ENCODE data around the gene POLR2C. TPM values are rescaled to one million over a fixed set of nuclear protein-coding genes. Genes with fewer than 3 reads are reported as not detected.
"Not testable (repeated sequence)": the region's sequence is repeated elsewhere in the genome, so short reads cannot be mapped to it uniquely, and the experiment has no call there.

POLR2C gene
- total RNA-seq, 1 donor from 2014 or later, result 69.6 TPM

- no peak for TF ChIP-seq CTCF (IDR thresholded peaks at IDR 0.05; ENCODE audit: unreplicated experiment)
- Mint-ChIP-seq H3K36me3 (ENCODE audit: insufficient read depth) (no peaks in the 10 kb centered on the region), H3K27ac (peak overlapping the region; percentile 30), H3K4me3 (ENCODE audit: low read depth) (peak overlapping the region; percentile 71), H3K4me1 (ENCODE audit: low read depth) (peaks cover 21% of the 10 kb centered on the region), H3K9me3 (ENCODE audit: low read depth) (no peaks in the 10 kb centered on the region), H3K27me3 (peaks cover 6% of the 10 kb centered on the region)
- no peak for DNase-seq (ENCODE audit: low spot score, unreplicated experiment)
These were observed 24.7 kb downstream of the POLR2C start for GRCh38 chr16:57486858-57487834.

- TF ChIP-seq CTCF (IDR thresholded peaks at IDR 0.05; ENCODE audit: unreplicated experiment), result no peak
- Mint-ChIP-seq H3K27me3 (peaks cover 6% of the 10 kb centered on the region), H3K4me1 (ENCODE audit: low read depth) (peaks cover 18% of the 10 kb centered on the region), H3K27ac (no peak overlapping the region), H3K9me3 (ENCODE audit: low read depth) (no peaks in the 10 kb centered on the region), H3K4me3 (ENCODE audit: low read depth) (no peak overlapping the region), H3K36me3 (ENCODE audit: insufficient read depth) (no peaks in the 10 kb centered on the region)
- no peak for DNase-seq (ENCODE audit: low spot score, unreplicated experiment)
These were observed 26.8 kb downstream of the POLR2C start for GRCh38 chr16:57489229-57489628.

- DNase-seq (ENCODE audit: low spot score, unreplicated experiment), result no peak
- TF ChIP-seq CTCF (IDR thresholded peaks at IDR 0.05; ENCODE audit: unreplicated experiment), result no peak
- Mint-ChIP-seq H3K27me3 (peaks cover 5% of the 10 kb centered on the region), H3K4me1 (ENCODE audit: low read depth) (peaks cover 3% of the 10 kb centered on the region), H3K4me3 (ENCODE audit: low read depth) (no peak overlapping the region), H3K27ac (no peak overlapping the region), H3K9me3 (ENCODE audit: low read depth) (no peaks in the 10 kb centered on the region), H3K36me3 (ENCODE audit: insufficient read depth) (no peaks in the 10 kb centered on the region)
These were observed 31.3 kb downstream of the POLR2C start for GRCh38 chr16:57493767-57494166.

GRCh38 chr16:57497121-57497520 lies 34.6 kb downstream of the POLR2C start:
- TF ChIP-seq CTCF (IDR thresholded peaks at IDR 0.05; ENCODE audit: unreplicated experiment), result no peak
- H3K4me1 Mint-ChIP-seq (ENCODE audit: low read depth), result peaks cover 13% of the 10 kb centered on the region
- no peak overlapping the region for H3K4me3 Mint-ChIP-seq (ENCODE audit: low read depth)
- H3K9me3 Mint-ChIP-seq (ENCODE audit: low read depth), result no peaks in the 10 kb centered on the region
- no peak for DNase-seq (ENCODE audit: low spot score, unreplicated experiment)
- no peak overlapping the region for H3K27ac Mint-ChIP-seq
- H3K27me3 Mint-ChIP-seq, result peaks cover 20% of the 10 kb centered on the region
- no peaks in the 10 kb centered on the region for H3K36me3 Mint-ChIP-seq (ENCODE audit: insufficient read depth)

- Mint-ChIP-seq H3K9me3 (ENCODE audit: low read depth) (no peaks in the 10 kb centered on the region), H3K4me1 (ENCODE audit: low read depth) (peaks cover 21% of the 10 kb centered on the region), H3K27ac (no peak overlapping the region), H3K27me3 (peaks cover 20% of the 10 kb centered on the region), H3K36me3 (ENCODE audit: insufficient read depth) (no peaks in the 10 kb centered on the region), H3K4me3 (ENCODE audit: low read depth) (no peak overlapping the region)
- no peak for DNase-seq (ENCODE audit: low spot score, unreplicated experiment)
- TF ChIP-seq CTCF (IDR thresholded peaks at IDR 0.05; ENCODE audit: unreplicated experiment), result no peak
These were observed 35.6 kb downstream of the POLR2C start for GRCh38 chr16:57498031-57498430.

GRCh38 chr16:57499941-57500340 lies 37.5 kb downstream of the POLR2C start:
- Mint-ChIP-seq H3K4me1 (ENCODE audit: low read depth) (peaks cover 26% of the 10 kb centered on the region), H3K27me3 (peaks cover 24% of the 10 kb centered on the region)
- H3K9me3 Mint-ChIP-seq (ENCODE audit: low read depth); H3K36me3 Mint-ChIP-seq (ENCODE audit: insufficient read depth); DNase-seq (ENCODE audit: low spot score, unreplicated experiment); H3K27ac Mint-ChIP-seq; H3K4me3 Mint-ChIP-seq (ENCODE audit: low read depth): not testable (repeated sequence)

All from progenitor cell of endocrine pancreas (in vitro differentiated cells).